ENCODE results near the gene PALLD. TPM values are rescaled to one million over a fixed set of nuclear protein-coding genes. Genes with fewer than 3 reads are reported as not detected.
"Not testable (repeated sequence)": the region's sequence is repeated elsewhere in the genome, so short reads cannot be mapped to it uniquely, and the experiment has no call there.

The PALLD gene
- total RNA-seq, 1 donor from 2014 or later = 221 TPM

DNA sequence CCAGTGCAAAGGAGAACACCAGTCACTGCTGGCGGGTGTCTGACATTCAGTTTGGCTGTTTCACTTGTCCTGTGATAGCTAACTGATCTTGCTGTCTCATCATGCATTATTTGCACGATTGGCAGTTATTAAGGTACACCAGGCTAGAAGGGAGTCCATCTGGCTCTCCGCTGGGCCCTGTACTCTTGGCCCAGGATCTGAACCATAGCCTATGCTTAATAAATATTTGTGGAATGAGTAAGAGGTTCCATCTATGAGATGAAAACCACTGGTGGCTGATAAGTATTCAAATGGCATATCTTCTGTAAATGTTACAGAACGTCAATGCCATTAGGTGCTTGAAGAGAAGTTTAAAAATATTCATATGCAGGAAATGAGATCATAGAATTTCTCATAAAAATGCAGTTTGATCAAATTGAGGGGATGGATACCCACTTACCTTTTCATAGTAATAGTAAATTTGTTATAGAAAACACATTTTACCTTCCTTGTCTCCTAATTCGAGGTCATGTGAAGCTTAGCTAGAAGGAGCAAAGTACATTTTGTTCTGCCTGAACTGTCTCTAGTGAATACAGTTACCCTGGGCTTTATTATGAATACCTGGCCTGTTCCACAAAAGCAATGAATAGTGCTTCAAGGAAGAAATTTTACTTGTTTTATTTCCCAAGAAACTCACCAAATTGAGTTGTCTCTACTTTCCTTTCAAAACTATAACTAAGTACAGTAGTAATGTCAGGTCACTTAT, 299.7 kb downstream of the PALLD start:
- no peak for DNase-seq

- no peak for DNase-seq
Measured at GRCh38 chr4:168797194-168797593, 300.3 kb downstream of the PALLD start.

DNA sequence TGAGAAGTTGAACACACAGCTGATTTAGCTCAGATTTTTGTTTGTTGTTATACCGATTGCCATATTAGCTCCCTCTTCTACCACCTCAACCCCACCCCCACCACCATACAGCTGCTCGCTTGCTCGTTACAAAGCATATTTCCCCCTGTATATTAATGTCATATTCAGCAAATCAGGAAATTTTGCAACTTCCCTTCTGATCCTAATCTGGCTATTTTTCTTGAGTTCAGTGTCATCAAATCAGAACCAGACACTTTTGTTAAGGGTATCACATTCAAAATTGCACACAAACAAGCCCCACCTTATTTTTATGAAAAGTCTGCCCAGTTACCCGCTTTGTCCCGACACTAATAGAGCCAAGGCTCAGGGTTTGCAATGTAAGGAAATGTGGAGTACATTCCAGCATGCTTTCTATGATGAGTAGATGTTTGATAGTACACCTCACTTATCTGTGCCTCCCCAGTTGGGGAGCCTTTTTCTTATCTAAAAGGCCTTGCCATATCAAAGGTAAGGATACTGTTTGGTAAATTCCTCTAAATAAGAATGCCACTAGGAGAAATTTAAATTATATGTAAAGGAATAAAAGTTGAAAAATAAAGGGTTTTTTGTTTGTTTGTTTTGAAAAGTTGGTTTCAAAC, 301.0 kb downstream of the PALLD start:
- no peak for DNase-seq

GRCh38 chr4:168800926-168801325, 304.1 kb downstream of the PALLD start:
- DNase-seq = no peak

DNA sequence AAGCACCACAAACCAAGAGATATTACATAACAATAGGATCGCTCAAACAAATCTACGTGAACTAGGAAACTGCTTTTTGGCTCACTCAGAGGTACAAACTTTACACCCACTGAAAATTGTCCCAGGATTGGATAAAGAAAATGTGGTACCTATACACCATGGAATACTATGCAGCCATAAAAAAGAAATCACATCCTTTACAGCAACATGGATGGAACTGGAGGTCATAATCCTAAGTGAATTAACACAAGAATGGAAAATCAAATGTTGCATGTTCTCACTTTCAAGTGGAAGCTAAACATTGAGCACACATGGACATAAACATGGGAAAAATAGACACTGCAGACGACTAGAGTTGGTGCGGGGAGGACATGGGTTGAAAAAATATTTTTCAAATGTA, 305.4 kb downstream of the PALLD start:
- no peak for DNase-seq

DNA sequence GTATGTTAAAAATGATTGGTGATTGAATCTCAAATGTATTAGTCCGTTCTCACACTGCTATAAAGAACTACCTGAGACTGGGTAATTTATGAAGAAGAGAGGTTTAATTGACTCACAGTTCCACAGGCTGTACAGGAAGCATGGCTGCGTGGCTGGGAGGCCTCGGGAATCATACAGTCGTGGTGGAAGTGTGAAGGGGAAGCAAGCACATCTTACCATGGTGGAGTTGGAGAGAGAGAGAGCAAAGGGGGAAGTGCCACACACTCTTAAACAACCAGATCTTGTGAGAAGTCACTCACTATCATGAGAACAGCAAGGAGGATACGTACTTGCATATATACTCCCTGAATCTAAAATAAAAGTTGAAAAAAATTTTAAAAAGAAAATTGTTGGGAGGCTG, 306.2 kb downstream of the PALLD start:
- DNase-seq = not testable (repeated sequence)

DNA sequence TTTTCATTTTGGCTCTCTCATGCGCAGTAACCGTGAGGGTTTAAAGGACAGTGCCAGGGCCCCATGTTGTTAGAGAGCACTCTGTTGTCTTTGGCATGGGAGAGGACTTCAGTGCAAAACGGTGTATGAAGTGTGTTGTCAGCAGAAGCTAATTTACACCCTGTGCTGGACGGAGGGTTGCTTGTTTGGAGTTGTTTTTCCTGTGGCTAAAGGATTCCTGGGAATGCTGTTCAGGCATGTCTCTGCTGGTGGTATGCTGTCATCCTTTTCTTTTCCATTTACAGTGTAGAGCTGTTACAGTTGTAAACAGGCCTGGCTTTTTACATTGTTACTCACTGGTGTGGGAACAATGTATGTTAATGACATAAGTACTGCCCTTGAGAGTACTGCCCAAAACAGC, 306.9 kb downstream of the PALLD start:
- peak; percentile 33 for DNase-seq

- DNase-seq = no peak
Measured at GRCh38 chr4:168804146-168804545, 307.3 kb downstream of the PALLD start.

- no peak for DNase-seq
Measured at GRCh38 chr4:168805341-168805740, 308.5 kb downstream of the PALLD start.

- not testable (repeated sequence) for DNase-seq
Measured at GRCh38 chr4:168806247-168806646, 309.4 kb downstream of the PALLD start.

DNA sequence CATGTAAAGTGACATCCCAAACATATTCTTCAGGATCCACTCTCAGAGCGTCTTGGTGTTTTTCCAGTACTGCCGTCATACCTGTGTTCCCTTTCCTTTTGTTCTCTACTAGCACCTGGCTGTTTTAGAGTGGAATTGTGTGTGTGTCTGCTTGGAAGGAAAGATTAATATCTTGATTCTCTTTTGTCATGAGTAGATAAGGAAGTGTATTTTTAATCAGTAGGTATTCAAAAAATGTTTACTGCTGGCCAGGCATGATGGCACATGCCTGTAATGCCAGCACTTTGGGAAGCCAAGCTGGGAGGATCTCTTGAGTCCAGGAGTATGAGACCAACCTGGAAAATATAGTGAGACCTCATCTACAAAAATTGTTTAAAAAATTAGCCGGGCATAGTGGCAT, 314.4 kb downstream of the PALLD start:
- no peak for DNase-seq

- peak; percentile 52 for DNase-seq
Measured at GRCh38 chr4:168811786-168812651, 315.2 kb downstream of the PALLD start.

DNA sequence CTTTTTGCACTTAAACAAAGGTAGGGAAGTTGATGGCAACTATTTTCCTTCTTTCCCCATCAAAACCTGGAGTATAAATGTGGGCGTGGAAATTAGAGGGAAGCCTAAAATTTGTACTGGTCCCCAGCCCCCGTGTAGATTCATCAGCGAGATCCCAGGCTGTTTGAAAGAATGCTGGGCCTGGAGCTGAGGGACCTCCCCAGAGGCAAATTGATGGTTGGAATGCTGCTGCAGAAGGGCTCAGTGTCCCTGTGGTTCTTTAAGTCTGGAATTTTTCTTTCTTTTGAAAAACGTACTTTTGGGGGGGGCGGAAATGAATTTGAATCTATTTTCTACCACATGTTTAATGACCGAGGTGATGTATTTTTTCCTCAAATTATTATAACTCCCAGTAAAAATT, 316.0 kb downstream of the PALLD start:
- DNase-seq = no peak

GRCh38 chr4:168813890-168814289, 317.0 kb downstream of the PALLD start:
- DNase-seq = no peak

GRCh38 chr4:168815379-168816345, 318.8 kb downstream of the PALLD start:
- DNase-seq = peak; percentile 84

DNA sequence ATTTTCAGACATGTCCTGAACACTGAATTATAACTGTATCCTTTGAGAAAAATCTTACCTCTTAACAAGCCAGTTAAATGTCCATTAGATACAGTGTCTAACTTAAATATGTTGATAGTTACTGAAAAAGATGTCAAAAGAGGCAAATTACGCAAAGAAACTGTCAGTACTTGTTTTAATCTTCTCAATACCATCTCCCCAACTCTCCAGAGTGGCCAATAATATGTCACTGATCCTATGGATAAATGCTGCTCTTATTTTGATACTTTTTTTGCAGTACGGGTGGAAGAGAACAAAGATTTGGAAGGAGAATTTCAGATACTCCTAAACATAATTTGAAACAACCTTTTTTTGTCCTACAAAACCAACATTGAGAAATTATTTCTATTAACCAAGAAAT, 320.5 kb downstream of the PALLD start:
- DNase-seq = no peak

- DNase-seq = peak; percentile 66
Measured at GRCh38 chr4:168822481-168822880, 325.6 kb downstream of the PALLD start.

- no peak for DNase-seq
Measured at GRCh38 chr4:168825975-168826374, 329.1 kb downstream of the PALLD start.

DNA sequence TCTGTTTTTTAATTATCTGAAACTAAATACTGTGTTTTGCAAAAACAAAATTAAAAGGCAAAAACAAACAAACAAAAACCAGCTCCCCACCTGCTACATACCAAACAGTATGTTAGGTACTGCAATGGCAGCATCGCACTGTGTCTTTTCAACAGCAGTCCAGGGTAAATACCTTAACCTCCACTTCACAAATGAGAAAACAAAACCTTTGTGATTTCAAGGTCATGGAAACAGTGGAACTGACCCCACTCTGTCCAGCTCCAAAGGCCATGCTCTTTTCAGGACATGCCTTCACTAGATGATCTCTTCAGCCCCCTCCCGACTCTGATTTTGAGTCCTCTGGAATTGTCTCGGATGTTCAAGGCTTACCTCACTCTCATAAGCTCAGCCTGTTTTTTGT, 329.8 kb downstream of the PALLD start:
- DNase-seq = no peak

GRCh38 chr4:168830777-168831512, 334.1 kb downstream of the PALLD start:
- DNase-seq = no peak

GRCh38 chr4:168831585-168831918, 334.7 kb downstream of the PALLD start:
- DNase-seq = no peak
